GM21515 (cell line): Measurements from ENCODE around the gene RPS16.

Source experiments
- ATAC-seq: cut with Tn5 transposase; IDR thresholded peaks from one replicate; pipeline ENCODE4 v1.9.1; 2021; ENCODE audit not compliant: unreplicated experiment

Gene RPS16

DNA sequence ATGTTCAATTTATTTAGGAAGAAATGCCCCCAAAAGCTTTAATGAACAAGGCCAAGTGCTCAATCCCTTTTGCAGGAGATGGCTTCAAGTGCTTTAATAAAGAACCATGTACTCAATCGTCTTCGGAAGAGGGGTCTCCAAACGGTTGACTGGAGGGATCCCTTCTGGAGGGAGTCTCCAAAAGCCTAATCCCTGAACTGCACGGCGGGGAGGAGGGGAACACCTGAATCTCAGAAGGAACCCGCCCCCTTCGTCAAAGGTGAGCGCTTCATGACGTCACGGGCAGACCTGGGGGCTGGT is 45.3 kb downstream of the RPS16 start:
- ATAC-seq: no peak

- ATAC-seq: no peak
Measured at GRCh38 chr19:39389631-39390414, 45.9 kb downstream of the RPS16 start.

DNA sequence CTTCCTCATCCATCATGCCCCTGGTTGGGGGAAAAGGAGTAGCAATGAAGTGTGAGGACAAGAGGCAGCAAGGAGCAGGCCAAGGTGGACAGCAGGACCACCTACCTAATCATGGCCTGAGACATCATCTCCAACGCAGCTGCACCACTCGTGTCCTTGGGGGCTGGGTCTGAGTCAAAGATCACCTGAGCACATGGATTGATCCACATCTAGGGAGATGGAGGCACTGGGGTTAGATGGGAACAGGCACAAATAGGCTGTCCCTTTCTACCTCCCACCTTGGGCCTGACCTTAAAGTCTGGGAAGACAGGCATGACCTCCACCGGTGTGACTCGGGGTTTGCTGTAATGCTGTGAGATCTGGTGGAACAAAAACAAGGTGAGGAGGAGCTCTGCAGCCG is 47.1 kb downstream of the RPS16 start:
- no peak for ATAC-seq

DNA sequence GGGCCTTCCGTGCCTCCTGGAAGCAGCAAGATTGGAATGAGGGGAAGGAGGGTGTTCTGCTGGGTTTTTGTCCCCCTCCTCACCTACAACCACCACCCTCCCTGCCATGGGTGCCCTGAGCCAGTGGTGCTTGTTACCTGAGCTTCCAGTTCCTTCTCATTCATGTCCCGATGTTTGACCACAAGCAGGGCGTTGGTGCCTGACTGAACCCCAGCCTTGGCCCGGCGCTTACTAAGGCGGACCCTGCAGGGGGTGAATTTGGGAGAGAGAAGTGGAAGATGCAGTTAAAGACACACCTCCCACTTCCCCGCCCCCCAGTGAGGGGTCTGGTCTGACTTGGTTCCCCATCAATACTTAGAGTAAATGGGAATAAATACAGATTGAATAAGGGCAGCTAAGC is 49.2 kb downstream of the RPS16 start:
- no peak for ATAC-seq

- ATAC-seq: no peak
Measured at GRCh38 chr19:39385629-39386411, 49.9 kb downstream of the RPS16 start.

DNA sequence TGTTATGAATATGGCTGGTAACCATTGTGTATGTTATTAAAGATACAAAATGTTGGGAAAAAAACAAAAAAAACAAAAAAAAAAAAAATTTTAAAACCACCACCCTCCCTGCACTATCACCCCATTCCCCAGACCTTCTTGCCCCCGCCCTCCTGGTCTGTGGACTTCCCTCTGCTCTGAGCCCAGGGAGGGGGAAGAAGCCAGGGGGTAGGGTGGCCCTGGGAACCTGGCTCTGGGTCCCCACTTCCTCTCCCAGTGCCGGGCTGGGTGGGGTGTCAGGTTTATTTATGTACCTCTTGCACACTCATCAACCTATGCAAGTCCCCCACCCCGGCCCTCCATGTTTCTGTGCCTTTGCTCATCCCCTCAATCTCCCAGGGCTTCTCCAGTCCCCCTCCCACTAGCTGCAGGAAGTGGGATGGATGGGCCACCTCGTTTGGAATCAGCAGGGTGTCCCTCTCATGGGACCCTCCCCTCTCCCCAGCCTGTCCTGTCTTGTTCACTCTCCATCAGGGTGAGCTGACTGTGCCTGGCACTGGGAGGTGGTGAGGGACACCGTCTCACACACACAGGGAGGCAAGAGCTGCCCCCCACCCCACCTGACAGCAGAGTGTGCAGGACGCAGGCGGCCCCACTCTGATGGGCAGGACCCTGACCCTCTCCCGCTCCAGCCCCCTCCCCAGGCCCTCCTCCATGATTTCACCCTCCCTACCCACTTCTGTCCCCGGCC is 50.7 kb downstream of the RPS16 start:
- no peak for ATAC-seq
